Measurements from ENCODE around the gene KCTD10. TPM values are rescaled to one million over a fixed set of nuclear protein-coding genes. Genes with fewer than 3 reads are reported as not detected.
"Not testable (repeated sequence)": the region's sequence is repeated elsewhere in the genome, so short reads cannot be mapped to it uniquely, and the experiment has no call there.

The KCTD10 gene
- total RNA-seq, 1 donor from 2014 or later = 24.0 TPM

DNA sequence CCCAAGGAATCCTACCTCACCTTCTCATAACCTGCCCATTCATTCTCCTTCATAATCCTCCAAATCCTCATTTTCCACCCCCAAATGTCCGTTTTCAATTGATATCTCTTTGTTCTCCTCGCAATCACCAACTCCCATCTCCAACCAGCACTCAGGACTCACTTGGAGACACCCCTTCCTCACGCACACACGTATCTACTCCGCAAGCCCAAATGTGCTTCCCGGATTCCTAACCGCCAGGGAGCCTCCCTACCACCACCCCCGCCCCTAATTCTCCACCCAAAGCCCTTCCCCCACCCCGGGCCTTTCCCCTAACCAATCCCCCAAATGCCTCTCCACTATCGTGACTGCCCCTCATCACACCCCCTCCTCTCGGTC is 304 bp downstream of the KCTD10 start:
- no peaks in the 10 kb centered on the region for H3K9me3 ChIP-seq (ENCODE audit: control insufficient read depth in 3 of 3, low read length in 3 of 3)
- peaks cover 22 to 42% (median 28%) of the 10 kb centered on the region in 3 donors for H3K4me1 ChIP-seq (ENCODE audit: control insufficient read depth in 3 of 3, insufficient read depth in 3 of 3, low read length in 3 of 3)
- peak overlapping the region; percentile 96 for H3K27ac ChIP-seq (ENCODE audit: low read depth, low read length)
- H3K9ac ChIP-seq (ENCODE audit: low read depth in 1 of 3, low read length in 3 of 3) = peak overlapping the region; percentile 95 to 99 (median 98)
- peaks cover 0 to 3% (median 0%) of the 10 kb centered on the region in 3 donors for H3K36me3 ChIP-seq (ENCODE audit: control insufficient read depth in 3 of 3, insufficient read depth in 3 of 3, low read length in 3 of 3)
- H3K4me3 ChIP-seq (ENCODE audit: low read length in 3 of 3) = peak overlapping the region; percentile 93 to 98 (median 96)
- H3K27me3 ChIP-seq (ENCODE audit: control insufficient read depth in 3 of 3, insufficient read depth in 3 of 3, low read length in 3 of 3) = no peaks in the 10 kb centered on the region

DNA sequence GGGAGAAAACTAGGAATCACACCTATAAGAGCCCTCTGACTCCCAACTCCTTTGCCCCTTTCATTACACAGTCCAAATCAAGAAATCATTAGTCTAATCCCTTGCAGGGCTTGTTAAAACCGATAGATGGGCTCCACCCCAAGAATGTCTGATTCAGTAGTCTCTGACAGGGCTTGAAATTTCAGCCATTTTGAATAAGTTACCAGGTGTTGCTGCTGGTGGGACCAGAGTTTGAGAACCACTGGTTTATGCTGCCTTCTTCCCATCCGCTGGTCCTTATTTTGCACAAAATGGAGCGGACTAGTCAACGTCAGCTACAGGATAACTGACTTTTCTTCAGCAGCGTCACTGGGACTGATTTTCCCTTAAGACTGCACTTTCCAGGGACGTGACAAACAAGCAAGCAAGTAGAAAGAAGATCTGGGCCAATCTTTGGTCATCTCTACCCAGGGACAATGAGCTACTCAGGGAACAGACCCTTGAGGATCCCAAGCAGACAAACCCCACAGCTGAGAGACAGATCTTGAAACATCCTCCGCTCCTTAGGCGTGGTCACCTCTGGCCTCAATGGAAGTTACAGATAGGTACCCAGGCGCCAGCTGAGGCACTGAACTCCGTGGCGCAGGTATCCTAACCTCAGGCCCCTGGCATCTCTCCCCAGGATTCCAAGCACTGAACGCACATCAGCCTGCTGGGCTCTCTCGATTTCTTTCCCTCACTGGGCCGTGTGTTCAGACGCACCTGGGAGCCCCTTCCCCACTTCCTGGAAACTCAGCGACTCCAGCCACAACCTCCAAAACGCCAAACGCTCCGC is 900 bp downstream of the KCTD10 start:
- Histone ChIP-seq H3K9ac (ENCODE audit: low read depth in 1 of 3, low read length in 3 of 3) (peak overlapping the region; percentile 95 to 99 (median 98)), H3K4me1 (ENCODE audit: control insufficient read depth in 3 of 3, insufficient read depth in 3 of 3, low read length in 3 of 3) (peaks cover 22 to 42% (median 28%) of the 10 kb centered on the region in 3 donors), H3K27ac (ENCODE audit: low read depth, low read length) (peak overlapping the region; percentile 96), H3K36me3 (ENCODE audit: control insufficient read depth in 3 of 3, insufficient read depth in 3 of 3, low read length in 3 of 3) (no peaks in the 10 kb centered on the region), H3K27me3 (ENCODE audit: control insufficient read depth in 3 of 3, insufficient read depth in 3 of 3, low read length in 3 of 3) (no peaks in the 10 kb centered on the region), H3K9me3 (ENCODE audit: control insufficient read depth in 3 of 3, low read length in 3 of 3) (no peaks in the 10 kb centered on the region), H3K4me3 (ENCODE audit: low read length in 3 of 3) (peak overlapping the region; percentile 93 to 98 (median 96))

DNA sequence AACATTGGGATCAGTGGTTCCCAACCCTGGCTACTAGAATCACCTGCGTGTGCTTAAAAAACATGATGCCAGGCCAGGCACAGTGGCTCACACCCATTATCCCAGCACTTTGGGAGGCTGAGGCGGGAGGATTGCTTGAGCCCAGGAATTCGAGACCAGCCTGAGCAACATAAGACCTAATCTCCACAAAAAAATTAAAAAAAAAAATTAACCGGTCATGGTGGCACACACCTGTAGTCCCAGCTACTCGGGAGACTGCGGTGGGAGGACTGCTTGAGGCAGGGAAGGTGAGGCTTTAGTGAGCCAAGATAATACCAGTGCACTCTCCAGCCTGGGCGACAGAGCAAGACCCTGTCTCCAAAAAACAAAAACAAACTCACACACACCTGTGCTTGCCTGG is 2.0 kb downstream of the KCTD10 start:
- Histone ChIP-seq H3K9me3 (ENCODE audit: control insufficient read depth in 3 of 3, low read length in 3 of 3) (no peaks in the 10 kb centered on the region), H3K4me3 (ENCODE audit: low read length in 3 of 3) (no peak overlapping the region), H3K27ac (ENCODE audit: low read depth, low read length) (no peak overlapping the region), H3K4me1 (ENCODE audit: control insufficient read depth in 3 of 3, insufficient read depth in 3 of 3, low read length in 3 of 3) (peaks cover 22 to 42% (median 32%) of the 10 kb centered on the region in 3 donors), H3K36me3 (ENCODE audit: control insufficient read depth in 3 of 3, insufficient read depth in 3 of 3, low read length in 3 of 3) (peaks cover 0 to 3% (median 0%) of the 10 kb centered on the region in 3 donors), H3K27me3 (ENCODE audit: control insufficient read depth in 3 of 3, insufficient read depth in 3 of 3, low read length in 3 of 3) (no peaks in the 10 kb centered on the region), H3K9ac (ENCODE audit: low read depth in 1 of 3, low read length in 3 of 3) (no peak overlapping the region)

DNA sequence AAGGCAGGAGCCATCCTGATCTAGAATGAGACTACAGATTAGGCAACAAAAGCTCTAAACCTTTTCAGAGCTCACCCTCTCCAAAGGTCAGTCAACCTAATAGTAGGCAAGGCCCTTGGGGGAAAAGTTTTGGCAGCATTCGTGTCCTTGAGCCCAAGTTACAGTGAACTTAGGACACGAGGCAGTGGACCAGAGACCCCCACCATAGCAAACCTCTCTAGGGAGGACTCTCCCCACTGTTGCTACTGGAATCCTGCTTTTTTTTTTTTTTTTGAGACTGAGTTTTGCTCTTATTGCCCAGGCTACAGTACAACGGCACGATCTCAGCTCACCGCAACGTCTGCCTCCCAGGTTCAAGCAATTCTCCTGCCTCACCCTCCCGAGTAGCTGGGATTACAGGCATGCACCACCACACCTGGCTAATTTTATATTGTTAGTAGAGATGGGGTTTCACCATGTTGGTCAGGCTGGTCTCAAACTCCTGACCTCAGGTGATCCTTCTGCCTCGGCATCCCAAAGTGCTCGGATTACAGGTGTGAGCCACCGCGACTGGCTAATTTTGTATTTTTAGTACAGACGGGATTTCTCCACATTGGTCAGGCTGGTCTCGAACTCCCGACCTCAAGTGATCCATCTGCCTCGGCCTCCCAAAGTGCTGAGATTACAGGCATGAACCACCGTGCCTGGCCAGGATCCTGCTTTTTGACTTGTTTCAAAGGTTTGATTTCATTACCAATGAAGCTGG is 3.4 kb downstream of the KCTD10 start:
- not testable (repeated sequence) for H3K9ac ChIP-seq (ENCODE audit: low read depth in 1 of 3, low read length in 3 of 3); H3K9me3 ChIP-seq (ENCODE audit: control insufficient read depth in 3 of 3, low read length in 3 of 3); H3K27ac ChIP-seq (ENCODE audit: low read depth, low read length); H3K4me3 ChIP-seq (ENCODE audit: low read length in 3 of 3); H3K27me3 ChIP-seq (ENCODE audit: control insufficient read depth in 3 of 3, insufficient read depth in 3 of 3, low read length in 3 of 3)
- peaks cover 20 to 30% (median 24%) of the 10 kb centered on the region in 3 donors for H3K4me1 ChIP-seq (ENCODE audit: control insufficient read depth in 3 of 3, insufficient read depth in 3 of 3, low read length in 3 of 3)
- peaks cover 7 to 11% (median 8%) of the 10 kb centered on the region in 3 donors for H3K36me3 ChIP-seq (ENCODE audit: control insufficient read depth in 3 of 3, insufficient read depth in 3 of 3, low read length in 3 of 3)

DNA sequence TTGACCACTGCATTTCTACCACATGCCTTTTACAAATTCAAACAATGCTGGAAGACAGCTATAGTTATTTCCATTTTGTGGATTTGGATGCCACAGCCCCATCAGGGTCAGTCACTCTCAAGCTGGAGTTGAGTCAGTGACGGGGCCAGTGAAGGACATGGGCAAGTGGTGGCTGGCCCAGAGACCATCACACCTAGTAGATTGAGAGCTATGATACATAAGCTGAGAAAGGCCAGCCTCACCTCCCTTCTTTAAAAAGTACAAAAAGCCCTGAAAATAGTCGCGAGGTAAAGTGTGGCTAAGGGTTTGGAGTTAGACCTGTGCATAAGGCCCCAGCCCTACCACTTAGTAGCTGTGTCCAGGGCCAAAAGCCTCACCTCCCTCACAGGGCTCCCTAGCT is 4.1 kb downstream of the KCTD10 start:
- Histone ChIP-seq H3K27ac (ENCODE audit: low read depth, low read length) (no peak overlapping the region), H3K9me3 (ENCODE audit: control insufficient read depth in 3 of 3, low read length in 3 of 3) (no peaks in the 10 kb centered on the region), H3K4me1 (ENCODE audit: control insufficient read depth in 3 of 3, insufficient read depth in 3 of 3, low read length in 3 of 3) (peaks cover 22 to 28% (median 22%) of the 10 kb centered on the region in 3 donors), H3K27me3 (ENCODE audit: control insufficient read depth in 3 of 3, insufficient read depth in 3 of 3, low read length in 3 of 3) (no peaks in the 10 kb centered on the region), H3K4me3 (ENCODE audit: low read length in 3 of 3) (no peak overlapping the region), H3K9ac (ENCODE audit: low read depth in 1 of 3, low read length in 3 of 3) (no peak overlapping the region), H3K36me3 (ENCODE audit: control insufficient read depth in 3 of 3, insufficient read depth in 3 of 3, low read length in 3 of 3) (peaks cover 8 to 13% (median 10%) of the 10 kb centered on the region in 3 donors)

DNA sequence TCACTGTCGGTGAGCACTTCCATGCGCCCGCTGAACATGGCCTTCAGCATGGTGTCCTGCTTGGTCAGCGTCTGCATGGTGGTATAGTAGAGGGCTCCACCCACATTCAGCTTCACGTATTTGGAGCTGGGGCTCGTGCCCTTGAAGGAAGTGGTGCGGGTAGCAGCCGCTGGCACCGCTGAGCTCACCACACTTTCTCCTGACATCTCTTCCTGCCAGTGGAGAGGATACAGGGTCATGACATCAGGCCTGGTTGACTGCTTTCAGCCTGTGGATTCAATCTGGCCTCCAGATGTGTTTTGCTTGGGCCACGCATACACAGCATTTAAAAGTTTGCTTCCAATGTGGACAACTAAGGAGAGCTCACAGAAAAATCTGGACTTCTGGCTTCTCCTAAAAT is 7.6 kb downstream of the KCTD10 start:
- peaks cover 11 to 24% (median 15%) of the 10 kb centered on the region in 3 donors for H3K36me3 ChIP-seq (ENCODE audit: control insufficient read depth in 3 of 3, insufficient read depth in 3 of 3, low read length in 3 of 3)
- no peaks in the 10 kb centered on the region for H3K9me3 ChIP-seq (ENCODE audit: control insufficient read depth in 3 of 3, low read length in 3 of 3)
- H3K27me3 ChIP-seq (ENCODE audit: control insufficient read depth in 3 of 3, insufficient read depth in 3 of 3, low read length in 3 of 3) = no peaks in the 10 kb centered on the region
- no peak overlapping the region for H3K4me3 ChIP-seq (ENCODE audit: low read length in 3 of 3)
- no peak overlapping the region for H3K27ac ChIP-seq (ENCODE audit: low read depth, low read length)
- no peak overlapping the region for H3K9ac ChIP-seq (ENCODE audit: low read depth in 1 of 3, low read length in 3 of 3)
- peaks cover 38 to 43% (median 40%) of the 10 kb centered on the region in 3 donors for H3K4me1 ChIP-seq (ENCODE audit: control insufficient read depth in 3 of 3, insufficient read depth in 3 of 3, low read length in 3 of 3)

DNA sequence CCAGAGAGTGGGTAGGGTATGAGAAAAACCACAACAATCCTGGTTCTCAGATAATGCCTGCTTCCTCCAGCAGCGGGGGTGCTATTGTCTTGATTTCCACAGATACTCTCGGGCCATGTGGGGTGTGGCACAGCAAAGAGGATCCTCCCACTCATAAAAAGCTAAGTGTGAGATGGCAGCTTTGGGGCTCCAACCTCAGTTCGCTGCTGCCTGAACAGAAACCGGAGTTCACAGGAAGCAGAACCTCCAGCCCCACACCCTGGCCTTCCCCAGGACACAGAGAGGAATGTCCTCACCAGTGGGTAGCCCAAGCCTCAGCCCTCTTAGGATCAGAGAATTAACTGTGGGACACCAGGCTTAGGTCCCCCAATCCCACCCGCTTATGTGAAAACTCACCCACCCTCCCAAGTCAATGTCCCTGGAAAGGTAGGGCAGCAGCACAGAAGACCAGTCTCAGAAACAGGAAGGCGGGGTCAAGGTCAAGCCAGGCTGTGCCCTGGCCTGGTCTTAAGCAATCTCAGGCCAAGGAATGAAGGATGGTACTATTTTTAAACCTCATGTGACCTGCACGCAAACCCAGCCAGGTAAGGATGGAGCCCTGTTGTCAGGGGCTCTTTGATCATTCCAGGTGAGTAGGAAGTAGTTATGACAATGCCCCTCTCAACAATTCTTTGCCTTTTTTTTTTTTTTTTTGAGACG is 9.0 kb downstream of the KCTD10 start:
- no peaks in the 10 kb centered on the region for H3K27me3 ChIP-seq (ENCODE audit: control insufficient read depth in 3 of 3, insufficient read depth in 3 of 3, low read length in 3 of 3)
- H3K4me3 ChIP-seq (ENCODE audit: low read length in 3 of 3) = peak overlapping the region in 1 of 3 donors; percentile 32
- H3K9me3 ChIP-seq (ENCODE audit: control insufficient read depth in 3 of 3, low read length in 3 of 3) = no peaks in the 10 kb centered on the region
- peaks cover 11 to 24% (median 15%) of the 10 kb centered on the region in 3 donors for H3K36me3 ChIP-seq (ENCODE audit: control insufficient read depth in 3 of 3, insufficient read depth in 3 of 3, low read length in 3 of 3)
- H3K4me1 ChIP-seq (ENCODE audit: control insufficient read depth in 3 of 3, insufficient read depth in 3 of 3, low read length in 3 of 3) = peaks cover 48 to 54% (median 53%) of the 10 kb centered on the region in 3 donors
- no peak overlapping the region for H3K27ac ChIP-seq (ENCODE audit: low read depth, low read length)
- H3K9ac ChIP-seq (ENCODE audit: low read depth in 1 of 3, low read length in 3 of 3) = peak overlapping the region in 1 of 3 donors; percentile 43

DNA sequence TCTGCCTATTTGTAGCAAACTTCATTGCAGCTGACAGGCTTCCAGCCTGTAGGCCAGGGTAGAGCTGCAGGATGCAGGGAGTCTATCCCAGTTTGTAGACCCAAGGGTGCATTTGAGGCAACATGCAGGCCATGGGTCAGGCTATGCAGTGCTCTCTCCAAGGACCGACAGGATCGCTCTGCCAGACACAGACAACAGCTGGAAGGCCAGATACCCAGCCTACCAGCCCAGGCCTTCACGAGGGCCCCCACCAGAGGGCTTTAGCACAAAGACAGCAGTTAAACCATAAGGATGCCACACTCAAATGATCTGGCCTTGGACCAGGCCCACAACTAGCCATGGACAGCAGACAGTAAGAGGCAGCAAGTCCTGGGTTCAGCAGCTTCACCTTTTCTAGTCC is 10.3 kb downstream of the KCTD10 start:
- Histone ChIP-seq H3K27me3 (ENCODE audit: control insufficient read depth in 3 of 3, insufficient read depth in 3 of 3, low read length in 3 of 3) (no peaks in the 10 kb centered on the region), H3K9me3 (ENCODE audit: control insufficient read depth in 3 of 3, low read length in 3 of 3) (no peaks in the 10 kb centered on the region), H3K36me3 (ENCODE audit: control insufficient read depth in 3 of 3, insufficient read depth in 3 of 3, low read length in 3 of 3) (peaks cover 11 to 24% (median 15%) of the 10 kb centered on the region in 3 donors), H3K27ac (ENCODE audit: low read depth, low read length) (peak overlapping the region; percentile 6), H3K9ac (ENCODE audit: low read depth in 1 of 3, low read length in 3 of 3) (peak overlapping the region in 2 of 3 donors; percentile 27 to 51), H3K4me3 (ENCODE audit: low read length in 3 of 3) (no peak overlapping the region), H3K4me1 (ENCODE audit: control insufficient read depth in 3 of 3, insufficient read depth in 3 of 3, low read length in 3 of 3) (peaks cover 61 to 66% (median 63%) of the 10 kb centered on the region in 3 donors)

DNA sequence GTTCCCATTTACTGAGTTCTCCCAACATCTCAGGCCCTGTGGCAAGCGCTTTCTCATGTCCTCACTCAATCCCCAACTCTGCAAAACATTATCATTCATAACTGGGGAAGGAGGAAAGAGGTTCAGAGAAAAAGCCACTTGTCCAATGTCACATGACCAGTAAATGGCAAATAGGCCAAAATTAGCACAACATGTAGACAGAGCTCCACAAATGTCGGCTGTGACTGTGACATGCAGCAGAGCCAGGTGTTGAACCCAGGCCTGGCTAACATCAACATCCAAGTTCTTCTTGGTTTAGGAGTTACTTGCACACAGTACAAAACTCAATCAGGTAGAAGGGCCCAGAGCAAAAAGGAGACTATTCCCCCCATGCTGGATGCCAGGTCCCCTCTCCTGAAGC is 10.8 kb downstream of the KCTD10 start:
- no peak overlapping the region for H3K27ac ChIP-seq (ENCODE audit: low read depth, low read length)
- H3K27me3 ChIP-seq (ENCODE audit: control insufficient read depth in 3 of 3, insufficient read depth in 3 of 3, low read length in 3 of 3) = no peaks in the 10 kb centered on the region
- H3K9ac ChIP-seq (ENCODE audit: low read depth in 1 of 3, low read length in 3 of 3) = peak overlapping the region in 1 of 3 donors; percentile 27
- H3K4me1 ChIP-seq (ENCODE audit: control insufficient read depth in 3 of 3, insufficient read depth in 3 of 3, low read length in 3 of 3) = peaks cover 66 to 71% (median 69%) of the 10 kb centered on the region in 3 donors
- H3K9me3 ChIP-seq (ENCODE audit: control insufficient read depth in 3 of 3, low read length in 3 of 3) = no peaks in the 10 kb centered on the region
- peak overlapping the region in 1 of 3 donors; percentile 4 for H3K4me3 ChIP-seq (ENCODE audit: low read length in 3 of 3)
- H3K36me3 ChIP-seq (ENCODE audit: control insufficient read depth in 3 of 3, insufficient read depth in 3 of 3, low read length in 3 of 3) = peaks cover 11 to 24% (median 15%) of the 10 kb centered on the region in 3 donors
